HG02678 (cell line): ENCODE measurements around the gene C1orf35.
"Not testable (repeated sequence)": the region's sequence is repeated elsewhere in the genome, so short reads cannot be mapped to it uniquely, and the experiment has no call there.

Experiments
- ATAC-seq: cut with Tn5 transposase; IDR thresholded peaks from one replicate; pipeline ENCODE4 v1.9.1; 2021; ENCODE audit warnings: mild to moderate bottlenecking, moderate library complexity; ENCODE audit not compliant: unreplicated experiment

Gene C1orf35

GRCh38 chr1:228142701-228143136 lies 39.6 kb upstream of the C1orf35 start:
- ATAC-seq = no peak

GRCh38 chr1:228142155-228142691 lies 39.1 kb upstream of the C1orf35 start:
- ATAC-seq = no peak

GRCh38 chr1:228141226-228142044 lies 38.3 kb upstream of the C1orf35 start:
- ATAC-seq = no peak

- no peak for ATAC-seq
These were observed 37.6 kb upstream of the C1orf35 start for GRCh38 chr1:228140724-228141225.

- ATAC-seq = peak; percentile 89
These were observed 37.0 kb upstream of the C1orf35 start, which contains the start of gene GUK1 for GRCh38 chr1:228139931-228140723. TSS of gene GUK1 (plus strand) at chr1:228140279. CDS start at chr1:228140303, 24 bp downstream.

GRCh38 chr1:228139406-228139930 lies 36.3 kb upstream of the C1orf35 start:
- ATAC-seq = no peak

- ATAC-seq = no peak
These were observed 33.8 kb upstream of the C1orf35 start for GRCh38 chr1:228136901-228137300.

- no peak for ATAC-seq
These were observed 31.5 kb upstream of the C1orf35 start for GRCh38 chr1:228134591-228134990.

- ATAC-seq = no peak
These were observed 28.6 kb upstream of the C1orf35 start for GRCh38 chr1:228131766-228132165.

GRCh38 chr1:228125185-228125584 lies 22.1 kb upstream of the C1orf35 start:
- no peak for ATAC-seq

GRCh38 chr1:228123505-228123904 lies 20.4 kb upstream of the C1orf35 start:
- no peak for ATAC-seq

GRCh38 chr1:228122921-228123441 lies 19.9 kb upstream of the C1orf35 start:
- no peak for ATAC-seq

GRCh38 chr1:228120857-228121489 lies 17.8 kb upstream of the C1orf35 start:
- ATAC-seq = no peak

- ATAC-seq = no peak
These were observed 17.2 kb upstream of the C1orf35 start for GRCh38 chr1:228120351-228120750.

GRCh38 chr1:228118040-228118439 lies 14.9 kb upstream of the C1orf35 start:
- no peak for ATAC-seq

GRCh38 chr1:228117335-228117734 lies 14.2 kb upstream of the C1orf35 start:
- no peak for ATAC-seq

GRCh38 chr1:228114827-228115226 lies 11.7 kb upstream of the C1orf35 start:
- no peak for ATAC-seq

GRCh38 chr1:228112617-228113016 lies 9.5 kb upstream of the C1orf35 start:
- no peak for ATAC-seq

- no peak for ATAC-seq
These were observed 9.0 kb upstream of the C1orf35 start for GRCh38 chr1:228112167-228112566.

- not testable (repeated sequence) for ATAC-seq
These were observed 8.2 kb upstream of the C1orf35 start for GRCh38 chr1:228111315-228111714.
